H1 (cell line): ENCODE results near the gene SLC66A2. TPM values are rescaled to one million over a fixed set of nuclear protein-coding genes. Genes with fewer than 3 reads are reported as not detected.

Experiments
- CTCF ChIA-PET: fragments of 300-600 bp; sonication (Branson Sonifier 250); formaldehyde crosslinking; loops from one replicate; lab custom pipeline; 2021; ENCODE audit not compliant: partially characterized antibody; lab: Charles Lee
- POLR2A ChIA-PET: fragments of 300-600 bp; sonication (Branson Sonifier 250); formaldehyde crosslinking; loops from one replicate; lab custom pipeline; 2021; ENCODE audit warnings: inconsistent platforms; ENCODE audit not compliant: partially characterized antibody; lab: Charles Lee
- DNase-seq, 2 experiments: peaks; one replicate each; pipeline versions ENCODE4 v3.0.0 to v3.0.0-alpha.2; 2010 to 2022; ENCODE audit warnings: low spot score in 2 of 2, low read depth in 1 of 2, mixed read lengths in 1 of 2
- FAIRE-seq: peaks from 2 replicates; lab custom pipeline; 2011; peaks lifted over from hg19 to GRCh38; lab: Jason Lieb, UNC
- H2AFZ ChIP-seq: 2 replicates; pipeline ENCODE4 v1.8.1; 2012; ENCODE audit warnings: low read length, inconsistent platforms
- H2AK5ac ChIP-seq: 2 replicates; pipeline ENCODE4 v1.6.1; 2013; ENCODE audit warnings: low read depth, low read length
- H2BK120ac ChIP-seq: replicated peaks from 2 replicates; pipeline ENCODE3; 2013; ENCODE audit warnings: low read depth, low read length, inconsistent platforms
- H2BK12ac ChIP-seq: 2 replicates; pipeline ENCODE4 v1.6.1; 2013; ENCODE audit warnings: low read depth, low read length
- H2BK15ac ChIP-seq: 2 replicates; pipeline ENCODE4 v1.6.1; 2013; ENCODE audit warnings: low read length
- H2BK20ac ChIP-seq: 2 replicates; pipeline ENCODE4 v1.6.1; 2013; ENCODE audit warnings: low read length
- H2BK5ac ChIP-seq: 2 replicates; pipeline ENCODE4 v1.6.1; 2013; ENCODE audit warnings: low read depth, low read length
- H3K14ac ChIP-seq: 2 replicates; pipeline ENCODE4 v1.6.1; 2013; ENCODE audit warnings: inconsistent platforms; ENCODE audit not compliant: insufficient read length
- H3K18ac ChIP-seq: 2 replicates; pipeline ENCODE4 v1.6.1; 2013; ENCODE audit warnings: low read length; ENCODE audit errors: extremely low read depth
- H3K23ac ChIP-seq: 2 replicates; pipeline ENCODE4 v1.6.1; 2013; ENCODE audit warnings: inconsistent platforms; ENCODE audit not compliant: insufficient read length
- H3K23me2 ChIP-seq: 2 replicates; pipeline ENCODE4 v1.6.1; 2013; ENCODE audit warnings: low read depth, low read length
- H3K27ac ChIP-seq: 2 replicates; pipeline ENCODE4 v1.6.1; 2011; ENCODE audit warnings: low read depth, low read length, inconsistent platforms
- H3K27me3 ChIP-seq, 4 experiments: replicated peaks in 1 of 4; 1 replicate in 1 of 4; 2 replicates in 3 of 4; pipeline versions ENCODE4 v1.6.1 to v1.8.1; 2011 to 2013; ENCODE audit warnings: low read length in 3 of 4, mild to moderate bottlenecking in 3 of 4, inconsistent platforms in 2 of 4, mixed read lengths in 2 of 4, moderate library complexity in 1 of 4; ENCODE audit not compliant: control insufficient read depth in 3 of 4, insufficient read depth in 3 of 4; ENCODE audit errors: extremely low read depth in 1 of 4
- H3K36me3 ChIP-seq, 4 experiments: 2 replicates each; pipeline versions ENCODE4 v1.6.1 to v1.8.1; 2011 to 2013; ENCODE audit warnings: mild to moderate bottlenecking in 4 of 4, low read length in 3 of 4, moderate library complexity in 2 of 4, control low read depth in 1 of 4, inconsistent platforms in 1 of 4; ENCODE audit not compliant: insufficient read depth in 4 of 4, control insufficient read depth in 2 of 4
- H3K4ac ChIP-seq: replicated peaks from 2 replicates; pipeline ENCODE3; 2013; ENCODE audit warnings: low read length, low read depth, mixed read lengths, inconsistent platforms; ENCODE audit not compliant: insufficient read length
- H3K4me1 ChIP-seq, 4 experiments: replicated peaks in 1 of 4; 1 replicate in 1 of 4; 2 replicates in 3 of 4; pipeline versions ENCODE4 v1.6.1 to v1.8.1; 2011 to 2013; ENCODE audit warnings: low read length in 3 of 4, inconsistent platforms in 2 of 4, mixed read lengths in 1 of 4; ENCODE audit not compliant: insufficient read depth in 4 of 4, control insufficient read depth in 3 of 4
- H3K4me2 ChIP-seq, 2 experiments: 2 replicates each; pipeline versions ENCODE4 v1.6.1 to v1.8.1; 2011 to 2013; ENCODE audit warnings: low read depth in 2 of 2, low read length in 2 of 2, control low read depth in 1 of 2, inconsistent platforms in 1 of 2, mild to moderate bottlenecking in 1 of 2; ENCODE audit not compliant: insufficient read depth in 1 of 2
- H3K4me3 ChIP-seq, 4 experiments: fragments of 200-600, 300-600 bp in 1 of 4; sonication (generic), shearing (Covaris generic), sonication (Bioruptor Twin) in 1 of 4; 2 replicates each; pipeline versions ENCODE4 v1.5.1 to v1.8.1; 2011 to 2016; ENCODE audit warnings: low read length in 4 of 4, low read depth in 3 of 4, control low read depth in 2 of 4, inconsistent platforms in 2 of 4, mild to moderate bottlenecking in 2 of 4, mixed read lengths in 1 of 4, moderate library complexity in 1 of 4; ENCODE audit not compliant: insufficient read depth in 2 of 4; ENCODE audit errors: extremely low read depth in 1 of 4
- H3K56ac ChIP-seq: replicated peaks from 2 replicates; pipeline ENCODE3; 2013; ENCODE audit warnings: low read depth, mild to moderate bottlenecking, mixed read lengths, low read length, inconsistent platforms; ENCODE audit not compliant: insufficient read length
- H3K79me1 ChIP-seq: 2 replicates; pipeline ENCODE4 v1.6.1; 2013; ENCODE audit warnings: low read depth, low read length, control low read depth
- H3K79me2 ChIP-seq, 2 experiments: 2 replicates each; pipeline versions ENCODE4 v1.6.1 to v1.8.1; 2012 to 2013; ENCODE audit warnings: low read length in 2 of 2, mild to moderate bottlenecking in 2 of 2, inconsistent platforms in 1 of 2; ENCODE audit not compliant: insufficient read depth in 2 of 2, control insufficient read depth in 1 of 2
- H3K9ac ChIP-seq, 4 experiments: replicated peaks in 1 of 4; 1 replicate in 1 of 4; 2 replicates in 3 of 4; pipeline versions ENCODE4 v1.6.1 to v1.8.1; 2011 to 2013; ENCODE audit warnings: low read depth in 3 of 4, low read length in 3 of 4, control low read depth in 2 of 4, mild to moderate bottlenecking in 2 of 4, moderate library complexity in 2 of 4, inconsistent platforms in 1 of 4; ENCODE audit errors: extremely low read depth in 1 of 4
- H3K9me3 ChIP-seq, 2 experiments: 2 replicates each; pipeline versions ENCODE4 v1.6.1 to v1.8.1; 2012 to 2013; ENCODE audit warnings: mild to moderate bottlenecking in 2 of 2, moderate library complexity in 2 of 2, control low read depth in 1 of 2, inconsistent platforms in 1 of 2, low read depth in 1 of 2, low read length in 1 of 2, mixed read lengths in 1 of 2; ENCODE audit not compliant: insufficient read depth in 2 of 2
- H4K20me1 ChIP-seq, 2 experiments: replicated peaks in 1 of 2; 2 replicates each; pipeline versions ENCODE3 to v1.8.1; 2011 to 2013; ENCODE audit warnings: inconsistent platforms in 2 of 2, low read length in 2 of 2, mild to moderate bottlenecking in 1 of 2; ENCODE audit not compliant: insufficient read depth in 2 of 2, control insufficient read depth in 1 of 2
- H4K5ac ChIP-seq: 2 replicates; pipeline ENCODE4 v1.6.1; 2013; ENCODE audit warnings: low read length, low read depth, mixed read lengths, inconsistent platforms; ENCODE audit not compliant: insufficient read length
- H4K8ac ChIP-seq: 2 replicates; pipeline ENCODE4 v1.8.0; 2013; ENCODE audit warnings: mild to moderate bottlenecking, moderate library complexity, low read length, inconsistent platforms; ENCODE audit not compliant: insufficient read depth; ENCODE audit errors: extremely low read depth
- H4K91ac ChIP-seq: replicated peaks from 2 replicates; pipeline ENCODE3; 2013; ENCODE audit warnings: low read length, mixed read lengths, inconsistent platforms; ENCODE audit not compliant: insufficient read length
- BACH1 ChIP-seq: IDR thresholded peaks from 2 replicates; pipeline ENCODE4 v1.6.1; 2012; ENCODE audit warnings: low read length, improper control_type of control experiment
- CBX8 ChIP-seq: fragments of 300-800, 300-1000 bp; sonication (generic); IDR thresholded peaks from 2 replicates; pipeline ENCODE4 v1.7.1; 2016; ENCODE audit warnings: low read depth, low read length, borderline replicate concordance
- HDAC2 ChIP-seq, 2 experiments: fragments of 300-600 bp in 1 of 2; sonication (generic) in 1 of 2; IDR thresholded peaks; 2 replicates each; pipeline ENCODE4 v1.6.1; 2011 to 2012; ENCODE audit warnings: low read depth in 2 of 2, low read length in 2 of 2, mild to moderate bottlenecking in 2 of 2, moderate library complexity in 2 of 2, borderline replicate concordance in 1 of 2, inconsistent platforms in 1 of 2
- NANOG ChIP-seq: IDR thresholded peaks from 2 replicates; pipeline ENCODE4 v1.6.1; 2011; ENCODE audit warnings: low read length, low read depth, mild to moderate bottlenecking, inconsistent platforms; ENCODE audit not compliant: insufficient read depth, poor library complexity, severe bottlenecking
- POU5F1 ChIP-seq: IDR thresholded peaks from 2 replicates; pipeline ENCODE4 v1.6.1; 2011; ENCODE audit warnings: low read depth, mild to moderate bottlenecking, low read length, moderate library complexity
- SP4 ChIP-seq: IDR thresholded peaks from 2 replicates; pipeline ENCODE4 v1.6.1; 2012; ENCODE audit warnings: low read length, inconsistent platforms
- TAF1 ChIP-seq: IDR thresholded peaks from 2 replicates; pipeline ENCODE4 v1.6.1; 2011; ENCODE audit warnings: mild to moderate bottlenecking, low read depth, low read length
- WGBS, 2 experiments: shearing (Covaris generic) in 1 of 2; methylation state at CpG; one replicate each; pipeline versions ENCODE4 v1.1.6 to v1.1.7; 2013 to 2015; ENCODE audit warnings: low lambda C conversion rate in 2 of 2, mixed read lengths in 2 of 2, inconsistent platforms in 1 of 2, low coverage in 1 of 2, missing lambda C conversion rate in 1 of 2; ENCODE audit not compliant: insufficient replicate concordance in 2 of 2, insufficient coverage in 1 of 2, insufficient read length in 1 of 2; ENCODE audit errors: extremely low coverage in 1 of 2, missing lambda C conversion rate in 1 of 2; 5-methylcytosine and 5-hydroxymethylcytosine counted together
- polyA plus RNA-seq, 7 experiments: library from polyadenylated mRNA; depleted of rRNA in 3 of 7; stranded (reverse) in 5 of 7; unstranded in 2 of 7; fragments of >200 nt in 5 of 7; fragments of 200-250 nt in 2 of 7; gene quantifications; 1 replicate in 5 of 7; 2 replicates in 1 of 7; 4 replicates in 1 of 7; pipeline versions ENCODE4 v1.2.1 to v1.2.3, GENCODE V29; 2011 to 2013; ENCODE audit warnings: missing spikeins in 2 of 7, mixed read lengths in 2 of 7
- total RNA-seq: library from RNA; stranded (reverse); fragmentation: NEBNext Ultra II Directional; extraction: Animal tissue kit (Norgen Biotek cat#: 25700); gene quantifications from 2 replicates; pipeline ENCODE4 v1.2.1, GENCODE V29; 2021
- TF ChIP-seq, protein P1 (sequence below): IDR thresholded peaks from 2 replicates; pipeline ENCODE4 v1.6.1; 2012; ENCODE audit warnings: inconsistent platforms
- TF ChIP-seq, protein P2 (sequence below), 3 experiments: IDR thresholded peaks; 1 replicate in 2 of 3; 2 replicates in 1 of 3; pipeline versions ENCODE4 v1.5.1 to v1.6.1; 2011; ENCODE audit warnings: low read length in 3 of 3, mild to moderate bottlenecking in 3 of 3, inconsistent platforms in 2 of 3, low read depth in 1 of 3, moderate library complexity in 1 of 3; ENCODE audit not compliant: insufficient read depth in 1 of 3; ENCODE audit errors: control extremely low read depth in 1 of 3

The SLC66A2 gene
- total and polyA plus RNA-seq, 2 of the 8 experiments (the other 6 are each of a cell fraction or from before 2014, with no cell fraction given) = 15.0 to 18.9 TPM

GRCh38 chr18:79948719-79949411, 2.6 kb downstream of the SLC66A2 start:
- DNase-seq = no peak
- Histone ChIP-seq H2BK5ac (no peak overlapping the region), H3K27ac (no peak overlapping the region), H2AFZ (no peak overlapping the region), H2BK12ac (no peak overlapping the region), H3K36me3 (no peaks in the 10 kb centered on the region), H3K4ac (no peak overlapping the region), H3K4me1 (peaks cover 0 to 18% (median 11%) of the 10 kb centered on the region in 4 experiments; a peak in 6 of 7 replicates), H4K5ac (no peak overlapping the region), H4K20me1 (peaks cover 5 to 15% of the 10 kb centered on the region in 2 experiments), H2AK5ac (no peak overlapping the region), H3K56ac (no peak overlapping the region), H4K91ac (no peak overlapping the region), H3K4me2 (no peak overlapping the region), H2BK15ac (no peak overlapping the region), H4K8ac (no peak overlapping the region), H3K79me2 (peaks cover 0 to 6% of the 10 kb centered on the region in 2 experiments; a peak in 1 of 4 replicates), H3K14ac (no peak overlapping the region), H2BK120ac (no peak overlapping the region), H3K9me3 (no peaks in the 10 kb centered on the region), H2BK20ac (no peak overlapping the region), H3K27me3 (peaks cover 6 to 32% (median 27%) of the 10 kb centered on the region in 4 experiments), H3K9ac (no peak overlapping the region), H3K4me3 (no peak overlapping the region), H3K23me2 (peaks cover 14% of the 10 kb centered on the region; the same call in 1 of the 2 replicates), H3K79me1 (peaks cover 3% of the 10 kb centered on the region; the same call in 1 of the 2 replicates), H3K23ac (no peak overlapping the region), H3K18ac (no peak overlapping the region)
- ChIA-PET POLR2A (no interaction called here), CTCF (interaction anchor here (0.9 to 4.4 kb wide), 4 partner anchors 11 to 33 kb away, joined by 3 to 19 read pairs (median 9); no protein-coding TSS in a partner anchor)
- 85% methylated on average over 23 of the region's 23 CpGs; no CpG with 5 or more reads in 1 of the 2 experiments for WGBS, 2 experiments
- FAIRE-seq = no peak
- TF ChIP-seq, protein P1, sequence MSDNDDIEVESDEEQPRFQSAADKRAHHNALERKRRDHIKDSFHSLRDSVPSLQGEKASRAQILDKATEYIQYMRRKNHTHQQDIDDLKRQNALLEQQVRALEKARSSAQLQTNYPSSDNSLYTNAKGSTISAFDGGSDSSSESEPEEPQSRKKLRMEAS = no peak
- TF ChIP-seq POU5F1 = no peak
- TF ChIP-seq CBX8 = no peak
- no peak for TF ChIP-seq TAF1
- TF ChIP-seq NANOG = no peak
- no peak for TF ChIP-seq BACH1
- no peak for TF ChIP-seq SP4
- TF ChIP-seq, protein P2, sequence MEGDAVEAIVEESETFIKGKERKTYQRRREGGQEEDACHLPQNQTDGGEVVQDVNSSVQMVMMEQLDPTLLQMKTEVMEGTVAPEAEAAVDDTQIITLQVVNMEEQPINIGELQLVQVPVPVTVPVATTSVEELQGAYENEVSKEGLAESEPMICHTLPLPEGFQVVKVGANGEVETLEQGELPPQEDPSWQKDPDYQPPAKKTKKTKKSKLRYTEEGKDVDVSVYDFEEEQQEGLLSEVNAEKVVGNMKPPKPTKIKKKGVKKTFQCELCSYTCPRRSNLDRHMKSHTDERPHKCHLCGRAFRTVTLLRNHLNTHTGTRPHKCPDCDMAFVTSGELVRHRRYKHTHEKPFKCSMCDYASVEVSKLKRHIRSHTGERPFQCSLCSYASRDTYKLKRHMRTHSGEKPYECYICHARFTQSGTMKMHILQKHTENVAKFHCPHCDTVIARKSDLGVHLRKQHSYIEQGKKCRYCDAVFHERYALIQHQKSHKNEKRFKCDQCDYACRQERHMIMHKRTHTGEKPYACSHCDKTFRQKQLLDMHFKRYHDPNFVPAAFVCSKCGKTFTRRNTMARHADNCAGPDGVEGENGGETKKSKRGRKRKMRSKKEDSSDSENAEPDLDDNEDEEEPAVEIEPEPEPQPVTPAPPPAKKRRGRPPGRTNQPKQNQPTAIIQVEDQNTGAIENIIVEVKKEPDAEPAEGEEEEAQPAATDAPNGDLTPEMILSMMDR (IDR thresholded peaks at IDR 0.05; ENCODE audit: control extremely low read depth in 1 of 3, insufficient read depth in 1 of 3, low read depth in 1 of 3, low read length in 3 of 3) = no peak
- no peak for TF ChIP-seq HDAC2 (IDR thresholded peaks at IDR 0.05; ENCODE audit: borderline replicate concordance in 1 of 2, low read depth in 2 of 2, low read length in 2 of 2)
